Sciatic nerve (tissue), 2 donors: ENCODE measurements around the gene PHIP. TPM values are rescaled to one million over a fixed set of nuclear protein-coding genes. Genes with fewer than 3 reads are reported as not detected.

Experiments used
- ATAC-seq: fragments of 200-7000 bp; cut with Tn5 transposase; one replicate; pipeline ENCODE4 v1.9.1; 2020; ENCODE audit warnings: mild to moderate bottlenecking, moderate library complexity
- DNase-seq: peaks from one replicate; pipeline ENCODE4 v3.0.0-alpha.2; 2020; ENCODE audit warnings: low spot score
- intact Hi-C: fragments of 100-400 bp; cut with DNase I; formaldehyde crosslinking; loops from one replicate; pipeline ENCODE4 v1.14.2; 2022
- total RNA-seq: library from RNA; stranded (reverse); fragmentation: NEBNext Ultra II Directional; extraction: Animal tissue kit (Norgen Biotek cat#: 25700); gene quantifications from one replicate; pipeline ENCODE4 v1.2.1, GENCODE V29; 2021
- donor health status: DM: no; HTN: no; CAD: no.
- donor health status: DM: no; HTN: no; CAD: no.

Gene PHIP
- total RNA-seq, 1 donor from 2014 or later = 43.6 TPM

GRCh38 chr6:79031821-79032590 is 46.0 kb downstream of the PHIP start:
- intact Hi-C loops = no loop called here
- DNase-seq = no peak
- peak; percentile 28 for ATAC-seq

- intact Hi-C loops = no loop called here
- ATAC-seq (no peak), DNase-seq (no peak)
Observed at GRCh38 chr6:79030511-79030910, 47.5 kb downstream of the PHIP start.

GRCh38 chr6:79030023-79030422 is 48.0 kb downstream of the PHIP start:
- ATAC-seq (no peak), DNase-seq (no peak)
- intact Hi-C loops = no loop called here

- DNase-seq (no peak), ATAC-seq (no peak)
- intact Hi-C loops = no loop called here
Observed at GRCh38 chr6:79028641-79029314, 49.3 kb downstream of the PHIP start.

- no peak for ATAC-seq
- intact Hi-C loops = no loop called here
Observed at GRCh38 chr6:79011940-79012339, 66.1 kb downstream of the PHIP start.

GRCh38 chr6:79010422-79010821 is 67.6 kb downstream of the PHIP start:
- no peak for ATAC-seq
- intact Hi-C loops = no loop called here
- no peak for DNase-seq

More at GRCh38 chr6:79011940-79012339, 66.1 kb downstream of the PHIP start:
- DNase-seq = no peak

- ATAC-seq = no peak
- no peak for DNase-seq
- intact Hi-C loops = no loop called here
Observed at GRCh38 chr6:79009819-79010218, 68.2 kb downstream of the PHIP start.

GRCh38 chr6:79005497-79005896 is 72.6 kb downstream of the PHIP start:
- DNase-seq (no peak), ATAC-seq (no peak)
- intact Hi-C loops = no loop called here

- ATAC-seq = no peak
- DNase-seq = no peak
- intact Hi-C loops = no loop called here
Observed at GRCh38 chr6:79005024-79005423, 73.0 kb downstream of the PHIP start.

- intact Hi-C loops = no loop called here
- ATAC-seq = no peak
- DNase-seq = no peak
Observed at GRCh38 chr6:79004239-79004638, 73.8 kb downstream of the PHIP start.

GRCh38 chr6:79001415-79001814 is 76.6 kb downstream of the PHIP start:
- DNase-seq (no peak), ATAC-seq (no peak)
- intact Hi-C loops = no loop called here

- ATAC-seq (no peak), DNase-seq (no peak)
- intact Hi-C loops = no loop called here
Observed at GRCh38 chr6:78999737-79000136, 78.3 kb downstream of the PHIP start.

- no peak for ATAC-seq
- DNase-seq = no peak
- intact Hi-C loops = no loop called here
Observed at GRCh38 chr6:78995946-78996345, 82.1 kb downstream of the PHIP start.

GRCh38 chr6:78995346-78995745 is 82.7 kb downstream of the PHIP start:
- intact Hi-C loops = no loop called here
- ATAC-seq (no peak), DNase-seq (no peak)

- DNase-seq = no peak
- intact Hi-C loops = no loop called here
Observed at GRCh38 chr6:78993955-78994354, 84.1 kb downstream of the PHIP start.

GRCh38 chr6:78989191-78989590 is 88.9 kb downstream of the PHIP start:
- intact Hi-C loops = no loop called here
- DNase-seq (no peak), ATAC-seq (no peak)

More at GRCh38 chr6:78993955-78994354, 84.1 kb downstream of the PHIP start:
- no peak for ATAC-seq

GRCh38 chr6:78986161-78986560 is 91.9 kb downstream of the PHIP start:
- ATAC-seq (no peak), DNase-seq (no peak)
- intact Hi-C loops = no loop called here

GRCh38 chr6:78984225-78984950 is 93.7 kb downstream of the PHIP start:
- ATAC-seq = no peak
- no peak for DNase-seq
- intact Hi-C loops = no loop called here

GRCh38 chr6:78967191-78967590 is 110.9 kb downstream of the PHIP start:
- intact Hi-C loops = no loop called here
- no peak for DNase-seq
- no peak for ATAC-seq

- ATAC-seq (no peak), DNase-seq (no peak)
- intact Hi-C loops = no loop called here
Observed at GRCh38 chr6:78966542-78966941, 111.5 kb downstream of the PHIP start.
